ENCODE data around the gene CLIC4. TPM values are rescaled to one million over a fixed set of nuclear protein-coding genes. Genes with fewer than 3 reads are reported as not detected.
A peak's percentile ranks its signal among the peaks of the same experiment; 100 is the strongest.

Gene CLIC4
- polyA plus RNA-seq, 3 donors: 184 to 211 (median 185) TPM

DNA sequence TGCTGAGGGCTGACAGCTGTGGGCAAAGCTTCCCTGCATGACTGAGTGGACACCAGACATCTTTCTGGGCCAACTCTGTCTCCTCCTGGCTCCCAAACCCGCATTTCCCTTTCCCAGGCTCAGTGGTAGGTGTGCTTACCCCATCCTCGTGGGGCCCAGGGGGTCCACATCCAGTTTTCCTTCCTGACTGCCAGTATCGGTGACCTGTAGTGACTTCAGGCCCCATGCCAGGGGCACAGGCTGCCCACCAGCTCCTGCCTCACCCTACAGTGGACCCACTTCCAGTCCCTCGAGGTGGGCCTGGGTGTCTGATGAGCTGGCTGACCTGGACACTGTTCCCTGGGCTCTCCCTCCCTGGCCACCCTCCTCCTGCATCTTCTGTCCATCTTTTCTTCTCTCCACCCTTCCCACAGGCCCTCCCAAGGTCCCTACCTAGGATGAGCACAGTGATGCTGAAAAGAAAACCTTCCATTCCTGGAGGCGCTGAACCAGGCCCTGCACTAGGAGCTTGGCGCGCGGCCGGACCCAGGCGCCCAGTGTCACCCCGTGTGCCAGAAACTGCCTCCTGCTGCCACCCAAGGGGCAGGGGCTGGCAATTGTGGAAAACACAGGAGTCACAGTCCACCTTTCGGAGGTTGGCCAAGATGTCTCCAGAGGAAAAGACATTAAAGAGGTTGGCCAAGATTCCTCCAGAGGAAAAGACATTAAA is 117.7 kb downstream of the CLIC4 start:
- DNase-seq (ENCODE audit: extremely low read depth in 1 of 11, low read depth in 9 of 11, low spot score in 4 of 11): no peak

DNA sequence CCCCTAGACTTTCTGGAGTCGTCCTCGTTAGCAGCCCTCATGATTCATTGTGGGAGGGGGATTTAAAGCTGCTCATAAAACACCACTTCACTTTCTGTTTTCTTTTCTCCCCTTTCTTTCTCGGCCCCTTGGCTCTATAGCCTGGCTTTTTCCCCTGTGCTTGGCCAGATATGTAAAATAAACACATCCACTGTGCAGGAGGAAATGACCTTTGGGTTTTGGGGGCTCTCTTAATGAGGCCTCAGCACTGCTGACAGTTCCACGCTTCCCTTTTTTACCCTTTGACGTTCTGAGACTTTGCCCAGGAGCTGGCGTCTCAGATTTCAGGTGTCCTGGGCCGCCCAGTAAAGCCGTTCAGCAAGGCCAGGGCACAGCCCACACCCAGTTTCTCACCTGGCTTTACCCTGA is 119.1 kb downstream of the CLIC4 start:
- peak in 4 of 11 donors; percentile 43 to 59 (median 56) for DNase-seq (ENCODE audit: extremely low read depth in 1 of 11, low read depth in 9 of 11, low spot score in 4 of 11)

DNA sequence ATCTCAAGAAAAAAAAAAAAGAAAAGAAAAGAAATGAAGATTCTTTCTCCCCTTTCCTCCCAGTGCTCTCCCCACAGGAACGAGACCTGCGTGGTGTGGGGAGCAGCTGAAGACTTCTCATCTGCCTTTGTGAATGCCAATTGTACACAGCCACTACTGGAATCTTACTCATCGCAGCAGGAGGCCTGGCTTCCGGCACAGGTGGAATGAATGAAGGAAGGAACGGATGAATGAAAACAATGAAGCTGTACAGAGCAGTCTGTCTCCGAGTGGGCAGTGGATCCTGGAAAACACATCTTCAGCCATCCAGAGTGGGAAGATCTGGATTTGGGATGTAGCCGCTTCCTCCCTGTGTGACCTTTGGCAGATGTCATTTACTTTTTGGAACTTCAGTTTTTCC is 119.9 kb downstream of the CLIC4 start:
- no peak for DNase-seq (ENCODE audit: extremely low read depth in 1 of 11, low read depth in 9 of 11, low spot score in 4 of 11)

DNA sequence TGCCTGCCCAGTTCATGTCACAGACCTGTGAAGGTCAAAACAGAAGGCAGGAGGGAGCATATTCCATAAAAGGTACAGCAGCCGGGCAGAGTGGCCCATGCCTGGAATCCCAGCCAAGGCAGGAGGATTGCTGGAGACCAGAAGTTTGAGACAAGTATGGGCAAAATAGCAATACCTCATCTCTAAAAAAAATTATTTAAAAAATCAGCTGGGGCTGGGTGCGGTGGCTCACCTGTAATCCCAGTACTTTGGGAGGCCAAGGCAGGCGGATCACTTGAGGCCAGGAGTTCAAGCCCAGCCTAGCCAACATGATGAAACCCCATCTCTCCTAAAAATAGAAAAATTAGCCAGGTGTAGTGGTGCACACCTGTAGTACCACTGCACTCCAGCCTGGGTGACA is 120.3 kb downstream of the CLIC4 start:
- DNase-seq (ENCODE audit: extremely low read depth in 1 of 11, low read depth in 9 of 11, low spot score in 4 of 11): no peak

DNA sequence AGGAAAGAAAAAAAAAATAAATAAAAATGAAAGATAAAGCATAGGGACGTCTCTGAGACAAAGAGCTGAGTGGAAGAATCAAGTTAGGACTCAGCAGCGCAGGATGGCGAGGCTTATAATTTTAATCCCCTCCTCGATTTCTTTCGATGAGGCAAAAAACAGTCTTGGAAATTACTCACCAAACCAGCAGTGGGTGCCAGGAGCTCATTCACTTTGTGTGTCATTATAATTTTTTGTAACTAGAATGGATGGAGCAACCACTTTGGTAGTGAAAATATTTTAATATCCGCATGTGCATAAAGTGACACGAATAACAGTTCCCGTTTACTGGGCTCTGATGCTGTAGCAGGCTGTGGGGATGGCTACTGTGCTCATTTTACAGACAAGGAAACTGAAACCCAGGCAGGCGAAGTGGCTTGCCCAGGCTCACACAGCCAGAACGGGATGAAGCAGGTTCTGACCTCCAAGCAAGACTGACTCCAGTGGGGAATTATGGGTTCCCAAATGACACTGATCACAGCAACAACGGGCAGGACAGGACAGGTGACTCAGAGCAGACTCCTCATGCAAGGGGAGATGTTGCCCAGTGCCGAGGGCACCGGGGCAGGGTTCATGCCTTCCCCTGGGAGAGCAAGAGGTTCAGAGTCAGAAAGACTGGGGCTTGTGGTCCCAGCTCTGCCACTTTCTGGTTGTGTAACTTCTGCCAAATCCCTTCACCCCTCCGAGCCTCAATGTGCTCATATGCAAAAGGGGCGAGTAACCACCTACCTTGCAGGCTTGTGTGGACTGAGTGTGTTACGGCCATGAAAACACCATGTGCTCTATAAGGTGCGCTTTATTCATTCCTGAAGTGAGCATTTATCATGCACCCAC is 121.2 kb downstream of the CLIC4 start:
- DNase-seq (ENCODE audit: extremely low read depth in 1 of 11, low read depth in 9 of 11, low spot score in 4 of 11): no peak

DNA sequence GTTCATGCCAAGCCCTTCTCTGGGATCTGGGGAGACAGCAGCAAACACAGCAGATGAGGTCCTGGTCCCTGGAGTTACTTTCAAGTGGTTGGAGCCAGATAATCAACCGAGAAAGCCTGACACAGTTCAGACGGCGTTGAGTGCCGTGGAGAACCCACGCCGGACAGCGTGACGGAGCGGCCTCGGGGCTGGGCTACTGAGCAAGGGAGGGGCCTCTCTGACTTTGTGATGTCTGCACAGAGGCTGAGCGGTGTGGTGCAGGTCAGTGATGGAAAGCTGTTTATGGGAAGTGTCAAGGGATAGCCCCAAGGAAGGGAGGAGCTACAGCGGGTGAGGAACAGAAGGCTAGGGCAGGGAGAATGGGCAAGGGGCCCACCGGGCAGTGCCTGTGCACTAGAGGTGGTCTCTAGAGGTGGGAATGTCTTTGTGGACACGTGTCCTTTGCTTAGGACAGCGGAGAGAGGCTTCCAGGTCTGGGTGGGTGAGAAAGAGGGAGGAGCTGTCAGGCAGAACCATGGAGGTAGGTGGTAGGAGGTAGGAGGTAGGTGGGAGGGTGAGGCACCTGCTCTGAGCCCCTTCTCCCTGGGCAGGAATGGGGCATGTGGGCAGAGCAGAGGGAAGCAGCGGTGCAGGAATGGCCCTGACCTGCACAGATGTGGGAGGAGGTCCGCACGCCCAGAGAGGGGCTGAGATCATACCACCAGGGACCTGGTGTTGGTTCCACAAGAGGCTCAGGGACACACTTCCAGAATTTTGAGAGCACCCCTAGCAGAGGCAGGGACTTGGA is 122.0 kb downstream of the CLIC4 start:
- DNase-seq (ENCODE audit: extremely low read depth in 1 of 11, low read depth in 9 of 11, low spot score in 4 of 11): no peak

DNA sequence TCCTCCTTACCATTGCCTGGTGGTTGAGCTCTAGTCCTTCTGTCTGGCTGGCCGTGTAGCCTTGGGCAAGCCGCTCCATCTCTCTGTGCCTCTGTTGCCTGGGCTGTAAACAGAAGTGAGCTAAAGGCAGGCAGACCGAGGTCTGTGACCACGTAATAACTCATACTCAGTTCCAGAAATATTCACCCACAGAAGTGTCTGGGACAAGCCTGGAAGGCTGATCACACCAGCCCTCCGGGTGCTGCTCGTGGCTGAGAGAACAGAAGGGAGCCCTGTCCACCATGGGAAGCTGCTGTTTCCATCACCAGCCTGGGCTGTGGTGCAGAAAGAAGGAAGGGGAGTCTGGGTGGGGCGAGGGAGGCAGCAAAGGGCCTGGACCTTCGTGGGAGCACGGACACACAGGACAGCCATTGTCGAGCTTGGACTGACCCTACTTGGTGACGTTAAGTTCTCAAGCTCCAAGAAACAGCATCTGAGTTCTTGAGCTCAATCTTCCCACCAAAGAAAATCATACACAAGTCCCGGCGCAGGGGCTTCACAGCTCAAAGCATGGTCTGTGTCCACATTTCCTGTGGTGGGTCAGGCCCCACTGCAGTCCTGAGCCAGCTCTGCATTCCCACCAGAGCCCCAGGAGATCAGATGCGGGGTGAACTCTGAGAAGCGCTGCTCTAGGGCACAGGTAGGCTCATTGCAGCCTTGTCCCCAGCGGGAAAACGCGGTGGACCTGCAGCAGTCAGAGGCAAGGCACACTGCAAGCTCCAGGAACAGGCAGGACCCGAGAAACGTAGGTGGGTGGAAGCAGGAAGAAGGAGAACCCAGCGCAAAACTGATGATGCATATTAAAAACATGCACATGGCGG is 123.0 kb downstream of the CLIC4 start:
- no peak for DNase-seq (ENCODE audit: extremely low read depth in 1 of 11, low read depth in 9 of 11, low spot score in 4 of 11)

DNA sequence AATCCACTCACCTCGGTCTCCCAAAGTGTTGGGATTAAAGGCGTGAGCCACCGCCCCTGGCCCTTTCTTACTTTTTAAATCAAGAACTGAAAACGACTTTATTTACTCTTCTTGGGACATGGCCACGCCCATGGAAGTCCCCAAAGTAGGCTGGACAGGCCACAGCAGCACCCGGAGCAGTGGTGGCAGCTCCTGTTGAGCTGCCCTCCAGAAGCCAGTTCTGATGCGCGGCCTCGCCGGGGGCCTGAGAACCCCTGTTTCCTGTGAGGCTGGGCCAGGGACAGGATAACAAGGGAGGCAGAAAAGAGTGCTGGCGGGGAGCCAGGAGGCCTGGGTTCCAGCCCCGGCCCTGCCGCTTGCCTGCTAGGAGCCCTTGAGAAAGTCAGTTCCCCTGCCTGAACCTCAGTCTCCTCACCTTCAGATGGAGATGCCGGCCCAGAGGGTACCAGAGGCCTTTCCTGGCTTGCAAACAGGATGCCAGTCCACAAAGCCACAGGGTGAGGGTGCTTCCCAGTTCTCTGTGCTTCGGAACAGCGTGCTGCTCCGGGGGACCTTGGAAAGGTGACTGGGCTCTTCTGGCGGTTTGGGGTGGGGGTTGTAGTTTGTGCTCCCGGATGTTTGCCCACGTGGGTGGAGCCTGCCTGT is 125.4 kb downstream of the CLIC4 start:
- DNase-seq (ENCODE audit: extremely low read depth in 1 of 11, low read depth in 9 of 11, low spot score in 4 of 11): no peak

DNA sequence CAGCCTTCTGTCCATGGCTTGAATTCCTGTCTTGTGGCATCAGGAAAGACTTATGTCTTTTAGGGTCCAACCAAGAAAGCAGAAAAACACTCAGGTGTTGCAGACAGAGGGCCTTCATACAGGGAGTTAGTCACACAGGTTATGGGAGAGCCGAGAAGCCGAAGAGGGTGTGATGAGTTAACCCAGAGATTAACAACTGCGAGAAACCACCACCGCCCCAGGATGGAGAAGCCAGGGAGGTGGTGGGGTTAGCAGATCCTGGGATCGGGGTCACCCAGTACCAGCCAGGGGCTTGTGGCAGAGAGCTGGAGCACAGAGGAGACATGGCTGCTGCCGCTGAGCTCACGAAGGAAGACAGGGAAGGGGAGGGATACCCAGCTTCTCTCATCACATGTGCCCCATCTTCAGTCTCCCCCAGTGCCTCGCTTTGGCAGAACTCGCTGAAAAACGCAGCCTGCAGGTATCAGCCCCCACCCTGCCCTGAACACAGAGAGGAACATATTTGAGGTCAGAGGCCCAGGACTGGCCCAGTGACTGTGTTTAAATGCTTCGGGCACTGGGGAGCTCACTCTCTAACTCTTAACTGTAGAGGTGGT is 126.2 kb downstream of the CLIC4 start:
- DNase-seq (ENCODE audit: extremely low read depth in 1 of 11, low read depth in 9 of 11, low spot score in 4 of 11): no peak

DNA sequence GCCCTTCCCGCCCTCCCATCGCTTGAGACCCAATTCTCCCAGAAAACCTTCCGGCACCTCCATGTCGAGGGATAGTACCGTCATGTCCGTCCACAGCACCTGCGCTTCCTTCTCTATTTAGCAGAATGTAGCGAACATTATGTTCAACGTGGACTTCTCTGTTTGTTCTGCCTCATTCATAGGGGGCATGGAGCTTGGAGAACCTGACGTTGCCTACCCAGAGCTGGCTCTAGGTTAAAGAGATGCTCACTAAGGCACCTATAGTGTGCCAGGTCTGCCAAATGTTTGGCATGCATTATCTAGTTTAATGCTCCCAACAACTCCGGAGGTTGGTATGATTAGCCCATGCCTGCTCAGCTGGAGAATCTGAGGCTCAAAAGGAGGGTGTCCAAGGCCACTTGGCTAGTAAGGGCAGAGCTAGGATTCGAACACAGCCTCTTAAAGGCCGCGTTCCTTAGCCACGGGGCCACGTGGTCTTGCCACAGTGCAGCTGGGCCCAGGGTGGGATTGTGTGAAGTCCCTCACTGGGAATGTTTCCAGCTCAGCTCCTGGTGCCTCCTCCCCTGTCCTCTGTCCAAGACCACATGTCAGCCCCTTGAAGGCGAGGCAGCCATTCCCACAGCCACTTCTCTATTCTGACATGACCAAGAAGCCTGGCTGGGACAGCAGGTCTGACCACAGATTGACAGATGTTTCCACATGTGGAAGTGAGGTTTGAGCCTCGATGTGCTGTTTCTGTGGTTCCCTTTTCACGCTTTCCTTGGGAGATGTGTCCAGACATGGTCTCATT is 127.0 kb downstream of the CLIC4 start:
- no peak for DNase-seq (ENCODE audit: extremely low read depth in 1 of 11, low read depth in 9 of 11, low spot score in 4 of 11)

DNA sequence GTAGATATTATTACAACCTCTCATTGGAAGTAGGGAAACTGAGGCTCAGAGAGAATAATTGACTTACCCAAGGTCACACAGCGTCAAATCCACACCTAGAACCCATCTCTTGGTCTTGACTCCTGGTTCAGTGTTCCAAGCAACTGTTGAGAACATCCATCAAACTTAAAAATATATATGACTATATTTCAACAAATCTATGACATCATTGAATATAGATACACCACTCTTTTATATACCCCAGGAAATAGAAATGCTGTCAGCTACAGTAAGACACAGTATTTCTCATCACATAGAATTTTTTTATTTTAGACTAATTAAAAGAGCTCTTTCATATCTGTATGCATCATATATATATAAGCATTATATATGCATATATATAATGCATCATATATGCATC is 127.9 kb downstream of the CLIC4 start:
- DNase-seq (ENCODE audit: extremely low read depth in 1 of 11, low read depth in 9 of 11, low spot score in 4 of 11): no peak

DNA sequence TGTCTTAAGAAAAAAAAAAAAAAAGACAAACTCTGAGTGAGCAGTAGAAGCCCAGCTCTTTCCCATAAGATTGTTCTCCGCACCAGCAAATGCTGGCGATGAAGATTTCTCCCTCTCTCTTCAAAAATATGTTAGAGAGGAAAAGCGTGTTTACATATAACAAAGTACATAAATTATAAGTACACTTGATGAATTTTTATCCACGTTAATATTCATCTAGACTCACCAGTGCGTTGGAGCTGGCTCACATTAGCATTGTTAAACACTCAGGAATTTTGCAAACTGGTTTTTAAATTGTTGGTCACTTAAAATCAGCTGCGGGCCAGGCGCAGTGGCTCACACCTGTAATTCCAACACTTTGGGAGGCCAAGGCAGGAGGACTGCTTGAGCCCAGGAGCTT is 128.8 kb downstream of the CLIC4 start:
- no peak for DNase-seq (ENCODE audit: extremely low read depth in 1 of 11, low read depth in 9 of 11, low spot score in 4 of 11)

DNA sequence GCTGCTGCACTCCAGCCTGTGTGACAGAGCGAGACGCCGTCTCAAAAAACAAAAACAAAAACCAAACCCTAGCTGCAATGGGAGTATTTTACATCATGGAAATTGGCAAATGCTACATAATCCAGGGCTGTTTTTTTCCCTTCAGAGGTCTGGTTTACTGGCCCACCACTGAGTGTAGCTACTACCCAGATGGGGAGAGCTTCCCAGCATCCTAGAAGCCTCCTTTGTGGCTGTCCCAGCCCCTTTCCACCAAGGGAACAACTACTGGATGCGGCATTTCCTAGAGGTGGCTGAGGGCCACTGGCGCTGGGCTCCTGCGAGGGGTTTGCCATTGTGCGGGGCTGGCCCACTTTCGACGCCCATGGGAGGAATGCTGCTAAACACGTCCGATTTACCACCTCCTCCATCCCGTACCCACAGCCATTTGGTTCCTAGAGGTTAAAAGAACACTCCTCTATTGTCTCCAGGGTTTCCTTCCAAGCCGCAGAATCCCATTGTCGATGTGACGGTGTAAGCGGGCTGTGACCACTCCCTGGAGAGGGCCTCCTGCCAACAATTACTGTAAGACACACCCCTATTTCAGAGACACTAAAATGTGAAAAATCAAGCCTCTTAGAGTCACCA is 129.5 kb downstream of the CLIC4 start:
- no peak for DNase-seq (ENCODE audit: extremely low read depth in 1 of 11, low read depth in 9 of 11, low spot score in 4 of 11)

DNA sequence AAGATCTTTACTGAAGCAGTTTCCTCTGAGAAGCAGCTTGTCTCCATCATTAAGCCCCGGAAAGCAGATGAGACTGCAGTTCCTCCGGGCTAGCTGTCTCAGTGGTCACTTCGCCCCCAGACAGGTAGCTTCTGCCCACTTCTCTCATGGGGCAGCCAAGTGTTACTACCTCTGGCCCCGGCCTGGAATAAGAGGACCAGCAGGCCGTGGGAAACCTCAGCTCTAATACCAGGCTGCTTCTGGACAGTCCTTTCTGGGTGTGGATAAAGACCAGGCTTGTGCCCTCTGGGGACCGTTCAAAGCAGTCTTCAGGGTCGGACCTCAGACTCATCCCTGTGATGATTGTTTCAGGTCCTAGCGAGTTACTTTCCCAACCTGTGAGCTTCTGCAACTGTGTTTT is 130.0 kb downstream of the CLIC4 start:
- DNase-seq (ENCODE audit: extremely low read depth in 1 of 11, low read depth in 9 of 11, low spot score in 4 of 11): no peak

DNA sequence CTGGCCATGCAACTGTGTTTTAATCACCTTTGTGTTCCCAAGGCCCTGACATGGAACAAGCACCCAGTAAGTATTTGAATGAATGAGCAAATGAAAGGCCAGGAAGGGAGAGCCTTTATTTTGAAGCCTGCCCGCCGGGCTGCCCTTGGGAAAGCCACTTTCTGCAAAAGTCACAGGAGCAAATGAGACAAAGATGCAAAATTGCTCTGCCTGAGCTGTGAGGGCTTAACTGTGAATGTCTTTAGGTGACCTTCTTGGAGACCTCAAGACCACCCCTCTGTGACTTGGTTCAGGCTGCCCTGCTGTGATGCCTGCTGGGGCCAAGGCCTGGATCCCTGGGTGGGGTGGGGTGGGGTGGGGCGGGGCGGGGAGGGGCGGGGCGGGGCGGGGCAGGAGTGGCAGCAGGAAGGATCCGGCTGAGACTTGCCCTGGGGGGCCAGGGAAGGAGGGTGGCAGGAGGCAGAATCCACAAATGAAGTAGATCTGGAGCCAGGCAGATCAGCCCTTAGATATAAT is 130.8 kb downstream of the CLIC4 start:
- DNase-seq (ENCODE audit: extremely low read depth in 1 of 11, low read depth in 9 of 11, low spot score in 4 of 11): no peak

DNA sequence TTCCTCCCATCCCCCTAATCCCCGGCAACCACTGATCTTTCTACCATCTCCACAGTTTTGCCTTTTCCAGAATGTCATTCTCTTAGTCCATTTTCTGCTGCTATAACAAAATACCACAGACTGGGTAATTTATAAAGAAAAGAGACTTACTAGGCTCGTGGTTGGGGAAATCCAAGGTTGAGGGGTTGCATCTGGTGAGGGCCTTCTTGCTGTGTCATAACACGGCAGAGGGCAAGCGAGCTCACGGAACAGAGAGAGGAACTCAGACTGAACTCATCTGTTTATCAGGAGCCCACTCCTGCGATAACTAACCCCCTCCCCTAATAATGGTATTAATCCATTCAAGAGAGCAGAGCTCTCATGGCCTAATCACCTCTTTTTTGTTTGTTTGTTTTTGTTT is 132.8 kb downstream of the CLIC4 start:
- no peak for DNase-seq (ENCODE audit: extremely low read depth in 1 of 11, low read depth in 9 of 11, low spot score in 4 of 11)
